OCI-LY7 (cell line): Measurements from ENCODE around the gene LRBA.

ENCODE experiments used
- CTCF ChIP-seq: fragments of 200-600 bp; sonication (generic); conservative IDR thresholded peaks from 2 replicates; pipeline ENCODE4 v1.5.1; 2014; ENCODE audit warnings: mild to moderate bottlenecking, antibody characterized with exemption, low read length, moderate library complexity, mixed read lengths
- EZH2phosphoT487 ChIP-seq: fragments of 200-600 bp; sonication (generic); IDR thresholded peaks from 2 replicates; pipeline ENCODE4 v1.6.1; 2018; ENCODE audit warnings: low read depth, borderline replicate concordance, mild to moderate bottlenecking, mixed run types, antibody characterized with exemption, low read length, moderate library complexity, mixed read lengths

GRCh38 chr4:151046609-151047008 is 31.5 kb upstream of the LRBA start:
- TF ChIP-seq CTCF (no peak), EZH2phosphoT487 (no peak)
